ENCODE data around the gene GAB1.
A peak's percentile ranks its signal among the peaks of the same experiment; 100 is the strongest.

Gene GAB1

DNA sequence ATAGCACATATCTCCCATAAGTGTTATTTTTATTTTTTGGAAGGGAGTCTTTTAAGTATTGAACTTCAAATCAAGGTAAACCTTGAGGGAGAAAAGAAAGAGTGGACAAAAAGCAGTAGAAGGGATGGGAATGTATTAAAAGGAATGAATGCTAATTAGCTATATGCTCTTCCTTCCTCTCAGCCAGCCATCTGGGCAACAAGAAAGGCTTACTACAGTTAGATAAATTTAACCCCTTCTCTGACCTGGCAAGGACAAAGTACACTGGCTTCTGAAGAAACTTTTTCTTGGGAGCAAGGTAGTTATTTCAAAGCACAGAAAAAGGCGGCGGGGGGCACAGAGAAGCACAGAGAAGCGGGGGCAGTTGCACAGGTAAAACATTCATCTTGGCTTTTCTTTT is 54.6 kb downstream of the GAB1 start:
- DNase-seq = no peak

DNA sequence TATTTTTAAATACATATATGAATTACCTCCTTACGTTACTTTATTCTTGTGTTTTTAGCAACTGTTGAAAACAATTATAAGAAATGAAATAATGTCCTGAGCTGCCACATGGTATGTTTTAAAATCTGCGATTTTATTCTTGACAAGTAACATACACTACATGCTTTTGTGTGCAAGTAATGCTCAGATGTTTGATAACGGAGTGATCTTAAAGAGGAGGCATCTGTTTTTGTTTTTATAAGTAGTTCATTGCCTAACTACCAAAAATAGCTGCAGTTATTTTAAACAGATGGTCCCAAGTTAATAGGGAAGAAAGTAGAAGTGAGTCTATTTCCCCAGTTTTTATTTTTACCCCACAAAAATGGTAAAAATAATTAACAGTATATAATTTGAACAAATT is 55.2 kb downstream of the GAB1 start:
- DNase-seq = no peak

DNA sequence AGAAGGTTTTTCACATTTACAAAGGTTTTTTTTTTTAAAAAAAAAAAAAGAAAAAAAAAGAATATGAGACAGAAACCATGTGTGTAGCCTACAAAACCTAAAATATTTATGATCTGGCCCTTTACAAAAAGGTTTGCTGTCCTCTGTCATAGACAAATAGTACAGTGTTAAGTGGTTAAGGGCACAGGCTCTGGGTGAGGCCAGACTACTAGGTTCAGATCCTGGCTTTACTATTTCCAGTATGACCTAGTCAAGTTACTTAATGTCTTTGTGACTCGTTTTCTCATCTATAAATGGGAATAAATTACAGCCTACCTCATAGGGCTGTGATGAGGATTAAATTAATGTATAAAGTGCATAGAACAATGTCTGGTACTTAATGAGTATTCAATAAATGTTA is 56.5 kb downstream of the GAB1 start:
- DNase-seq = no peak

DNA sequence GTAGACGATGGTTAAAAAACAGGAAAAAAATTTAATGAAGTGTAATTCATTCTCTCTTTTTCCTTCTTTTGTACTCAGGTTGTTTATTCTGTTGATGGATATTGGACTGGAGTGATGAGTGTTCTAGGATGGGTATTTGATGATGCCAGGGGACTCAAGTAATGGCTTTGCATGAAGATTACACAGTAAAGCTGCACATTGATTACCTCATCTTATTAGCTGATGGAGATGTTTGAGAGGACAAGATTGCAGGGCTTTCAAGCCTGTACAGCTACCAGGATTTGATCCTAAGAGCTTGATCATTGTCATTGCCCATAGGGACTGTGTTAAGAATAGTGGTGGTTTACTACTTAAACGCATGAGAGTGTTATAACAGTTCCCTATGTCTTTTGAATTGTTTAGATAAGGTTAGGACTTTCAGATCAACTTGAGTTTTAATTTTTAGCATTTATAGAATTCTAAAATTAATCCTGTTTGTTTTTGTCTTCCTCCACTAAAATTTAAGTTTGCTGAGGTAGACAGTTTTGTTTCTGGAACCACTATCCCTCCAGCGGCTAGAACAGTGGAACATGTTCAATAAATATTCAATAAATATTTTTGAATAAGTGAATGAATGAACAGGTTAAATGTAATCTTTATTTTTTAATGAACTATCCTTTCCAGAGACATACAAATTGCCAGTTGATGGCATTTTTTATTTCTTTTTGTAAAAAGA is 58.2 kb downstream of the GAB1 start:
- DNase-seq = no peak

DNA sequence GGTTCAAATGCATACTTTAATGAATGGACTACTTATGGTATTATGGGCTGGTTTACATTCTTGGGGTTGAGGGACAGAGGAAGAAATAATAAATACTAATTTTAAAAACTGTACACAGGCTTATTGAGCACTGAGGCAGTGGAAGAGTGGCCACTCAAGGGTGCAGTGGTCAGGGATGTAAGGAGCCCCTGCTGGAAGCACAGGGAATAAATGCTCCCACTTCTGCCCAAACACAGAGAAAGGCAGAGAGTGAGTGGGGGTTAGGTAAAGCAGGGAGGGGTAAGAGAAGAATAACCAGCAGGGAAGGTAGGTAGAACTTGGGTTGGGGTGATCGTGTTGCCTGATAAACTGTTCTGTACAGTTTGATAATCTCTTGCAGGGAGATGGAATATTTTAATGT is 60.0 kb downstream of the GAB1 start:
- no peak for DNase-seq

DNA sequence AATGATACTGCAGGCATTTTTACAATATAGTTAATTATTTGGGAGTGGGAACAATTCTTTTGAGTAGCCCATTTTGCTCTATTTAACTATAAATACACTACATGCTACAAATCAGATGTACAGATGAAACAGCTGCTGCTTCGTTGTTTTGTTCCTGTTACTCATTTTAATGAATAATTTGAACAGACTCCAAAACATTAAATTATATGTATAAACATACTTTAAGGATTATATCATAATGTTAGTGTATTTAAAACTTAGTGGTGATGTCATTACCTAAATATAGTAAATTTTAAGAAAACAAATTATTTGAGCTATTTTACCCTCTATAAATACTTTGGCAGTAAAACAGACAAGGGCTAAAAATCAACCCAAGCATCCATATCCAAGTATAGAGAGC is 60.7 kb downstream of the GAB1 start:
- no peak for DNase-seq

DNA sequence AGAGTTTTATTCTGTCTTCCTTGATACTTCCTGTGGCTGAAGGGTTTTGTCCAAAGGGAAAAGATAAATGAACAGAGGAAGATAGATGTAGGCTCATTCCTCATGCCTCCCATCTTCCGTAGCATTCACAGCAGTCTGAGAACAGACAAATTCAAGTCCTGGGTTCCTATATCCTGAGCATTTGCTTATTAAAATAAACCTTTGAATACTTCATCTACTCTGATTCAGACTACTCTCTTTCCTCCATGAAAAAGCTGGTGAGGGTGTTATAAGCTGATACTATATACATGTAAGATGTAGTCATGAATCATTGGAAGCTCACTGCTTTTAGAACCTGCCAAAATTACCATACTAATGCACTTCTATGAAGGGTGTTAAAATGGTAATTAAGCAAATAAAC is 61.2 kb downstream of the GAB1 start:
- no peak for DNase-seq

DNA sequence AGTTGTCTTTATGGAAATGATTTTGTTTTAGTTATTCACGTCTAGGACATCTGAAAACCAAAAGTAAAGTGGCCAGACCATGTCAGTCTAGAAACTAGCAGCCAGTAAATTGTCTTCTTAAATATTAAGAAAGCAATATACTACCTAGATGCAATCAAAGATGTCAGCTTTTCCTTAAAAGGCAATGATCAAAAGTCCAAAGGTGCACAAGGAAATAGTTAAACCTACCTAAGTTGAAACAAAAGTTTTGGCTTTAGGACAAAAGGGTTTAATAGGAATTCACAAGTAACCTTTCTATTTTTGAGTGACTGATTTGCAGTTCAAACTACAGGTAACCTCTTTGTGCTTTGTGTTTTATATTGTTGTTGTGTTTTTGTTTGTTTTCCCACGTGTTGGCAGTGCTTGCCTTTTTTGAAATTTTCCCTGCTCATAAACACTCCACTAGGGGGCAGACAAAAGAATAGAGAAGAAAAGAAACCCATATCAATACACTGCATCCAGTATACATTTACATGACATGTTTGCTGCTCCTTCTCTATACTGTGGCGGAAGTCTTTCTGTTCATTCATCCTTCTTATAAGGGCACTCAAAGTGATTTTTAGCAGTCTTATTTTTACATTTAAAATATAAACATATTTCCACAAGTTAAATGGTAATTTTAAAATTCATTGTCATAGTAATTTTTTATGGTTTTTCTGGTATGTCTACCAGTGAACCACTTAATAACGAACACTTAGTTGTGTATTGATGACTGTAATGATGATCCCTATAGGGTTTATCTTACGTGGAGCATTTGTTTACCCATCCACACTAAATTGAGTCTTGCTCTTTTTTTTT is 62.7 kb downstream of the GAB1 start:
- peak in 2 of 6 experiments; percentile 5 to 18 for DNase-seq

DNA sequence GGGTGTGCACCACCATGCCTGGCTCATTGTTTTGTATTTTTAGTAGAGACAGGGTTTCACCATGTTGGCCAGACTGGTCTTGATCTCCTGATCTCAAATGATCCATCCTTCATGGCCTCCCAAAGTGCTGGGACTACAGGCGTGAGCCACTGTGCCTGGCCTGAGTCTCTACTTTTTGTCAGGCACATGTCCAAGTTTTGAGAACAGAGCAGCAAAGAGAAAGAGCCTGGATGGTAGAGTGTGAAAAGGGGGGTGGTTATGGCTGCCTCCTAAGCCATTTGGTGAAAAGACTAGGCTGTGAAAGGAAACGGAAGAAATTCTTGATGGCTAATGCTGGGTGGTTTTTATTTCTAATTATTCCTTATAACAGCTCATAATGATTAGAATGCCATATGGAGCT is 63.4 kb downstream of the GAB1 start:
- no peak for DNase-seq

DNA sequence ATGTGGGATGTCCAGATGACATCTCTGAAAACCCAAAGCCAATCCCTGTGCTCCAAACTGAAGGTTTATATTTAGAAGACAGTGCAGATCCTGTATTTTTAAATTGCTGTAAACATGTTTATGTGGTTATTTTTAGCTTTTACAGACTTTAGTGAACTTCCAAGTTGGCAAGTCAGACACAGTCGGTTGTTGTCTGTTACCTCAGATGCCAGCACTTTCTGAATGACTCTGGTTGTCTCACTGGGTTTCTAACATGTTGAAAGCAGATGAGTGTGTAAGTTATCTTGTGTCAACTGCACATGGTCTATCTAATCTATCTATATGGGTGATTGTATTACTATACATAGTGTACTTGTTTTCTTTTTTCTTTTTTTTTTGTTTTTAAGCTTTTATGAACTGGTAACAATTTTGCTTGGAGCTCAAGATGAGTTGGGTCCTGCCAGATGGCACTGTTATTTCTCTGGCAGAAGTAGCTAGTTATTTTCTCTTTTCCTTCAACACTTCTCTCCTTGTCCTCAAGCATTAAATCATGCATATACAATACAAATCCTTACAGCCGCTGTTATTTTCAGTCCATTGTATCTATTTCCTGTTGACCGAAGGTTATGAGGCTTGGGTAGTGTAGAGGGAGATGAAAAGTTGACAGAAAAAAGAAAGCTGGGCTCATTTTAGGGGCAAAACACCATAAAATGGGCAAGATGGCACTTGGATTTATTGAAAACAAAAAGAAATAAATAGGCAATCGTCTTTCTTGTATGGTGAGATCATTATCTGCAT is 66.3 kb downstream of the GAB1 start:
- DNase-seq = no peak

DNA sequence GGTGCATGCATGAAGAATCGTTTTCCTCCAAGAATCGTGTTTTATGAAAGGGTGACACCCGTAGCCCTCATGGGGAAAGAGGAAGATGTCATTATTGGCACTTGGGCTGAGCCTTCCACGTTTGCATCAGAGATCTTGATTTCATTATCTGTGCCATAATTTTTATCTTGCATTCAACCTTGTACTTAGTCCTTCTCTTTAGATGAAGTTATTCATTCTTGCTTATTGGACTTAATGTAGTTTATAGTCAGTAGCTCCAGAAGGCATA is 66.8 kb downstream of the GAB1 start:
- DNase-seq = no peak

DNA sequence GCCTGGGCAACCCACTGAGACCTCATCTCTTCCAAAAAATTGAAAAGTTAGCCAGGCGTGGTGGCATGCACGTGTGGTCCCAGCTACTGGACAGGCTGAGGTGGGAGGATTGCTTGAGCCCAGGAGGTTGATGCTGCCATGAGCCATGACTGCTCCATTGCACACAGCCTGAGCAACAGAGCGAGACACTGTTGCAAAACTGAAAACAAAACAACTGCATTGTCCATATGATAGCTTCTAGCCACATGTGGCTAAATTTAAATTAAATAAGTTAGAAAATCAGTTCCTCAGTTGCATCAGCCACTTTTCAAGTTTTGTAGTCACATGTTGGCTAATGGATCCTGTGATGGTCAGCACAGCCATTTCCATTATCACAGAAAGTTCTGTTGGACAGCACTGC is 67.9 kb downstream of the GAB1 start:
- DNase-seq = no peak

DNA sequence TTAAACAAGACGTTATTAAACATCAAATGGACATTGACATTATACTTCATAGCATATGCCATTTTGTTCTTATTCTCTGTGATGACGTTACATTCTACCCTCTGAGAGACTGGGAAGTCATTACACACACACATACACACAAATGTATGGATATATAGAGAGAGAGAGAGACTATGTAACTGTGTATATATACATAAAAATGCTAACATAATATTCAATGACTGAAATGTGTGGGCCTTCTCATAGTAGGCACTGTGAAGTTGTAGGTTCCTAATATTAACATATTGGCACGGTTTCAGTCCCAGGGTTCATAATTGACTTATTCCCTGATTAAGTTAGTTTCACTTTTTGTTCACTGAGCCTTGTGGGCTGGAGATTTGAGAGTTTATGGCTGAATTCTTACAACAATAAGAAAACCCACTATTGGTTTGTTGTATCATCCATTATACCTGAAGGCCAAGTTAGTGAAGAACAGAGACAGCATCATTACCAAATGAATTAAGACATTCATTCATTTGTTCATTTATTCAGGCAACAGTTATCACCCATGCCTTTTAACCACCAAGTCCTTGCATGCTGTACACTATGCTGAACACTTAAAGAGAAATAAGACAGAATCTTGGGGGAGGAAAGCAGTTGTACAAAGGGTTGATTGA is 68.5 kb downstream of the GAB1 start:
- DNase-seq = no peak

DNA sequence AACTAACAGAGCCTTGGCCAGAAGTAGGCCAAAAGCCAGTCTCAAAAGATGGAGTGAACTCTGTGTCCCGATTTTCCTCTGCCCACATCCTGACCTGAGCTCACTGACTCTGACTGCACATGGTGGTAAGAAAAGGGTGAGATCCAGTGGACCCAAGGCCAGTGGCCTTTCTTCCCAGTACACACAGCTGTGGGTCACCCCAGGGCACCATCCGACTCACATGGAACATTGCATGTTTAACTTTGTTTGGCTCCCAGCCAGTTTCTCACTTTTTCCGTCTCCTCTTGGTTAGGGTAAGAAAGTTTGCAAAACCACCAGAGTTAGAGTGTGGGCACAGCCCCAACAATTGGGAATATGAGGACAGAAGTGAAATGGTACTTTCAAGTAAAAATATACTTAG is 69.8 kb downstream of the GAB1 start:
- no peak for DNase-seq

DNA sequence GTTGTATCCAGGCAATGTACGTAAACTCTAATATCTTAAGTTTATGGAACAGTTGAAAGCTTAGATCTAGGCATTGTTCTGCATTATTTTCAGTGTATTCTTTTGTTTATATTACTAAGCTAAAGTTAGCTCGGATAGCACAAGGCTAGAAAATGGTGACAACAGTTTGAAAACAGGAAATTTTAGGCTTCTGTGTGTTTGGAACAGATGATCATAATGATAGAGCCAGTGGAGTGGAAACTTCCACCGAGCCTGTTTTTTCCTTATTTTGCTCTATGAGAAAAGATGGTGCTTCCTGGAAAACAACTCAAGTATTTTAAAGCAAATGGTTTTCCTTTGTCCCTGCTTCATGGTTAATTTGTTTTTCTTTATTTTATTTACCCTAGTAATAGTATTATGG is 70.8 kb downstream of the GAB1 start:
- no peak for DNase-seq

DNA sequence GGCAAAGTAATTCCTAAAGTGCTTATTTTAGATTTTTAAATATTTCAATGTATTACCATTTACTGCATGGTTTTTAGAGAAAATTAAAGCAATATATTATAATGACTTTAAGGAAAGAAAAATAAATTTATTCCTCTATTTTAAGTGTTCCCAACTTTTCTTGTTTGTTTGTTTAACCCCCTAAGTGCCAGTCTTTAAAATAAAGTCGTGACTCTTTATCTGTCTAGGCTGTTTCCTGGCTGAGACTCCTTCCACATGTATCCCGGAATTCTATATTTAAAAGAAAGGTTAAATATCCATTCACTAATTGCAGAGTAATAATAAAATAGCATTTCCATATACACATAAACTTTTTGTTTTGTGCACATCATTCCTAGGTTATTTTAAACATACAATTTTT is 71.2 kb downstream of the GAB1 start:
- DNase-seq = no peak

DNA sequence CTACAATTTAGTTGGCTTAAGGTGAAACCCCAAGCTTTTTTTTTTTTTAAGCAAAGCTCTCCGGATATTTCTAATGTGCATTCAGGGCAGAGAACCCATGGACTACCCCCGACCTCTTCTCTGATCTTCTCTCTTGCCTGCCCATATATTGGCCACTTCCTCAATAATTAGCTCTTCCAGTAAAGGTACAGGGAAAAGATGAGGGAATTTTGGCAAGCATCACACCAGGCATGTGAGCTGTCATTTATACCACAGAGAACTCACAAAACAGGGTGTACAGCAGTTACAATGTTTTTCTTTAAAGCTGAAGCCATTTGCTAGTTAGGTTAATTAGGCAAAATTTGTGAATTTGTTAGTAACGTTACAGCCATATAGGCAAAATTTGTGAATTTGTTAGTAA is 73.3 kb downstream of the GAB1 start:
- DNase-seq = no peak

DNA sequence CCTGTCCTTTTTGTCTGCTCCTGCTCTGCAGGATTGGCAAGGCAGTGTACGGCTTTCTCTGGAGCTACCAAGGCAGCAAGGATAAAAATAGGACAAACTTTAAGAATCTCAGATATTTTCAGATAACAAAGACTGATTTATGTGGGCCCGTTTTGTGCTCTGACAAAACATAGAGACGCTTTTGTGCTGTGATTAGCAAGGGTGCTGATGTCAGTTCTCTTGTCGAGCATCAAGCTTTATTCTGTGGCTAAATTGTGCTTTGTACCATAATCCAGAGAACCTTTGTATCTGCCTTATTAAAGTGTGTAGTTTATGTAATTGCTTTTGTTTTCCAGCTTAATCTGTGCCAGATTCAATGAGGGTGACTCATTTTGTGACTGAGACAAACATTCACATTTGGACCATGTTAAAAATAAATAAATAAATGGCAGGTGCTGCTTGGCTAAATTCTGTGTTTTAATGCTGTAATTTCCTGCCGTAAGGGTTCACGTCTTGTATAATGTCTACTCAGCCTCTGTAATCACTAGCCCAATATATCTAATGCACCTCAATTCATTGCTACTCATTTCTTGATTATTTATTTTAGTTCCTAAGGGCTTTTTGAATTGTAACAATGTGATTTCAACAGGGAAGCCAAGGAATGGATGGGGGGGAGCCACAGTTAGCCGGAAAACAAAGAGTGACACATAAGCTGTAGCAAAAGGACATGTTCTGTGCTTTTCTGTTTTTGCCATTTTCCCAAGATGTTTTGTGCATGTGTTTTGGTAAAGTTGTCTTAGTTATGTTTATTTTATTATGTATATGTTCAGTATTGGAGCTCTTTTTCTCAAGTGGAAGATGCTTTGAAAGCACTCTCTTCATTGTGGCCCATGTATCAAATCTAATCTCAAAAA is 75.1 kb downstream of the GAB1 start:
- no peak for DNase-seq

DNA sequence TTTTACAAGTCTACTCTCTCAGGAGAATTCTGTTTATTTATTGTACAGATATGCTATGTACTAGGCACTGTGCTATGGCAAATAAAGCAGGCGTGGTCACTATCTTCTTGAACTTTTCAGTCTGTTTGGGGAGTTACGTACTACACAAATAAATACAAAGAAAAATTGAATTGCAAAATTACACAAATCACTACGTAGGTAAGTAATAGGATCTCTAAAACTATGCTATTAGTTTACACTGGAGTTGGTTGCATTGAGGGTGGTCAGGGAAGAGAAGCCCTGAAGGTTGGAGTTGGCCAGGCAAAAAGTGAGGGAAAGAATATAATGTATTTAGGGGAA is 75.7 kb downstream of the GAB1 start:
- no peak for DNase-seq

DNA sequence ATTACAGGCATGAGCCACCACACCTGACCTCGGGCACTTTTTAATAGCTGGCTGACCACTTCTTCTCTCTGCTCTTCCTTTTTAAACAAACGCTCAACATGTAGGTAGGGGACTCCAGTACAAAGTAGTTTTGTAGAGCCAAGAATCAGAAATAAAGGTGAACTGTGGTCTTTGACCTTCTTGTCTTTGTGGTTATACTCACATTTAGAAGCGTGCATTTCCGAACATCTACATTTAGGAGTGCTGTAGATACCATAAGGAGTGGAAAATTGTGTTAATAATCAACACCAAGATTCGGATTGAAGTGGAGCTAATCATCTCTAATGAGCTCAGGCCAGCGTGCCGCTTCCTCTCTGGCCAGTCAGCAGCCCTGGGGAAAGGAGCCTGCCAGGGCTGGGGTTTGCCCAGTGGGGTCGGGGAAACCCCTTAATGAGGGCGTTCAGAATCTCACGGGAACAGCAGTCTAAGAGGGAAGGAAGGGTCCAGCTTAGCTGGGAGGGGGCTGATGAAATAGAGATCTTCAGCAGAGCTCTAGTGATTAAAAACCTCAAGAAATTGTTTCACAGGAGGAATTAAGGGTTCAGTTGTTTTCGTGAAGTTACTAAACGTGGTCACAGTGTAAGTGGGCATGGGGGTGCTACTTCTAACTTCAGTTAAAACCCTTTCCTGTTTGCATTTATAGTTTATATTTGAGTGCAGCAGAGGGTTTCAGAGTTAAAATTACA is 81.2 kb downstream of the GAB1 start:
- no peak for DNase-seq

DNA sequence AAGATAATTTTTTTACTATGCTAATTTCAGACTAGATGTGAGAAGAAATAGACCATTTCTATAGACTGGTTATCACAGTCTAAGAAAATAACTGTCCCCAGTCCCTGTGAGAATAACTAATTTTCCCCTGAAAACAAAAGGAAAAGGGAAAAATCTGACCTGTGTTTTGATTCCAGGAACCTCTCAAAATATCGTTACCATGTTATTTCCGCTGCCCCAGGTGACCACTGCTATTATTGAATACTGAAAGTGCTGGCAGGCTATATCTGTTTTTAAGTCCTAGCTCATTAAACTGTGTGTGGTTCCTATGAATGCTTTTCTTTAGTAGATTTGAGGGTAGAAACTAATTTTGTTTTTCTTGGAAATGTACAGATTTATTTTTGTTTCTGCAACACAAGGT is 83.6 kb downstream of the GAB1 start:
- no peak for DNase-seq

DNA sequence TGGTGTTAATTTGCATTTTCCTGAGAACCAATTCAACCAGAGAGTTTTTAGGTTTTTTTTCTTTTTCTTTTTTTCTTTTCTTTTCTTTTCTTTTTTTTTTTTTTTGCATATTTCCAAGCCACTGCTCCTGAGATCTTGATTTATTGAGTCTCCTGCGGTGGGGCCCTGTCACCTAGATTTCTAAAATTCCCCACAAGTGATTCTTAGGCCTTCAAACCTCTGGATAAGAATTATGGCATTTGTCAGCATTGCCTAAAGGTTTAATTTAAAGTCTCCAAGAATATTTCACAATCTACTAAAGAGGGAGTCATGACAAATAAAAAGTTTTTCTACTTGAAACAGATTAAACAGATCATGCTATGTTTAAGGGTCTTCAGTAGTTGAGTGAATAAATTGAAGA is 84.9 kb downstream of the GAB1 start:
- DNase-seq = no peak

All from stimulated activated naive CD4-positive, alpha-beta T cell (primary cell).